ENCODE measurements around the gene PI4KA.

Gene PI4KA

GRCh38 chr22:20808844-20809243 is 49.8 kb downstream of the PI4KA start:
- Histone ChIP-seq H3K9ac (ENCODE audit: low read depth, low read length) (no peak overlapping the region), H3K36me3 (ENCODE audit: control insufficient read depth, insufficient read depth, low read length) (peaks cover 10% of the 10 kb centered on the region), H3K4me3 (ENCODE audit: low read depth, low read length) (no peak overlapping the region), H3K27me3 (ENCODE audit: control insufficient read depth, insufficient read depth, low read length) (no peaks in the 10 kb centered on the region), H3K4me1 (ENCODE audit: control insufficient read depth, insufficient read depth, low read length) (no peaks in the 10 kb centered on the region), H3K9me3 (ENCODE audit: control insufficient read depth, insufficient read depth, low read length) (no peaks in the 10 kb centered on the region)

- Histone ChIP-seq H3K9ac (ENCODE audit: low read depth, low read length) (no peak overlapping the region), H3K9me3 (ENCODE audit: control insufficient read depth, insufficient read depth, low read length) (no peaks in the 10 kb centered on the region), H3K4me3 (ENCODE audit: low read depth, low read length) (no peak overlapping the region), H3K27me3 (ENCODE audit: control insufficient read depth, insufficient read depth, low read length) (no peaks in the 10 kb centered on the region), H3K4me1 (ENCODE audit: control insufficient read depth, insufficient read depth, low read length) (no peaks in the 10 kb centered on the region), H3K36me3 (ENCODE audit: control insufficient read depth, insufficient read depth, low read length) (peaks cover 18% of the 10 kb centered on the region)
Observed at GRCh38 chr22:20807315-20807752, 51.3 kb downstream of the PI4KA start.

- H3K4me1 ChIP-seq (ENCODE audit: control insufficient read depth, insufficient read depth, low read length), result no peaks in the 10 kb centered on the region
- H3K9me3 ChIP-seq (ENCODE audit: control insufficient read depth, insufficient read depth, low read length), result no peaks in the 10 kb centered on the region
- no peak overlapping the region for H3K9ac ChIP-seq (ENCODE audit: low read depth, low read length)
- H3K27me3 ChIP-seq (ENCODE audit: control insufficient read depth, insufficient read depth, low read length), result no peaks in the 10 kb centered on the region
- peaks cover 23% of the 10 kb centered on the region for H3K36me3 ChIP-seq (ENCODE audit: control insufficient read depth, insufficient read depth, low read length)
- no peak overlapping the region for H3K4me3 ChIP-seq (ENCODE audit: low read depth, low read length)
Observed at GRCh38 chr22:20805972-20806471, 52.6 kb downstream of the PI4KA start.

GRCh38 chr22:20804650-20805049 is 54.0 kb downstream of the PI4KA start:
- no peak overlapping the region for H3K9ac ChIP-seq (ENCODE audit: low read depth, low read length)
- no peaks in the 10 kb centered on the region for H3K9me3 ChIP-seq (ENCODE audit: control insufficient read depth, insufficient read depth, low read length)
- no peak overlapping the region for H3K4me3 ChIP-seq (ENCODE audit: low read depth, low read length)
- no peaks in the 10 kb centered on the region for H3K4me1 ChIP-seq (ENCODE audit: control insufficient read depth, insufficient read depth, low read length)
- no peaks in the 10 kb centered on the region for H3K27me3 ChIP-seq (ENCODE audit: control insufficient read depth, insufficient read depth, low read length)
- H3K36me3 ChIP-seq (ENCODE audit: control insufficient read depth, insufficient read depth, low read length), result peaks cover 23% of the 10 kb centered on the region

- Histone ChIP-seq H3K4me1 (ENCODE audit: control insufficient read depth, insufficient read depth, low read length) (no peaks in the 10 kb centered on the region), H3K9me3 (ENCODE audit: control insufficient read depth, insufficient read depth, low read length) (no peaks in the 10 kb centered on the region), H3K9ac (ENCODE audit: low read depth, low read length) (no peak overlapping the region), H3K27me3 (ENCODE audit: control insufficient read depth, insufficient read depth, low read length) (no peaks in the 10 kb centered on the region), H3K4me3 (ENCODE audit: low read depth, low read length) (no peak overlapping the region), H3K36me3 (ENCODE audit: control insufficient read depth, insufficient read depth, low read length) (peaks cover 26% of the 10 kb centered on the region)
Observed at GRCh38 chr22:20803696-20804324, 54.8 kb downstream of the PI4KA start.

- H3K4me3 ChIP-seq (ENCODE audit: low read depth, low read length), result no peak overlapping the region
- no peak overlapping the region for H3K9ac ChIP-seq (ENCODE audit: low read depth, low read length)
Observed at GRCh38 chr22:20802922-20803553, 55.6 kb downstream of the PI4KA start.

GRCh38 chr22:20802452-20802851 is 56.2 kb downstream of the PI4KA start:
- Histone ChIP-seq H3K9me3 (ENCODE audit: control insufficient read depth, insufficient read depth, low read length) (no peaks in the 10 kb centered on the region), H3K4me1 (ENCODE audit: control insufficient read depth, insufficient read depth, low read length) (no peaks in the 10 kb centered on the region), H3K36me3 (ENCODE audit: control insufficient read depth, insufficient read depth, low read length) (peaks cover 27% of the 10 kb centered on the region), H3K27me3 (ENCODE audit: control insufficient read depth, insufficient read depth, low read length) (no peaks in the 10 kb centered on the region), H3K9ac (ENCODE audit: low read depth, low read length) (no peak overlapping the region), H3K4me3 (ENCODE audit: low read depth, low read length) (no peak overlapping the region)

More at GRCh38 chr22:20802922-20803553, 55.6 kb downstream of the PI4KA start:
- H3K27me3 ChIP-seq (ENCODE audit: control insufficient read depth, insufficient read depth, low read length), result no peaks in the 10 kb centered on the region
- no peaks in the 10 kb centered on the region for H3K4me1 ChIP-seq (ENCODE audit: control insufficient read depth, insufficient read depth, low read length)
- no peaks in the 10 kb centered on the region for H3K9me3 ChIP-seq (ENCODE audit: control insufficient read depth, insufficient read depth, low read length)
- peaks cover 26% of the 10 kb centered on the region for H3K36me3 ChIP-seq (ENCODE audit: control insufficient read depth, insufficient read depth, low read length)

GRCh38 chr22:20799449-20799848 is 59.2 kb downstream of the PI4KA start:
- peaks cover 27% of the 10 kb centered on the region for H3K36me3 ChIP-seq (ENCODE audit: control insufficient read depth, insufficient read depth, low read length)
- H3K4me3 ChIP-seq (ENCODE audit: low read depth, low read length), result no peak overlapping the region
- no peaks in the 10 kb centered on the region for H3K4me1 ChIP-seq (ENCODE audit: control insufficient read depth, insufficient read depth, low read length)
- no peaks in the 10 kb centered on the region for H3K9me3 ChIP-seq (ENCODE audit: control insufficient read depth, insufficient read depth, low read length)
- H3K9ac ChIP-seq (ENCODE audit: low read depth, low read length), result no peak overlapping the region
- H3K27me3 ChIP-seq (ENCODE audit: control insufficient read depth, insufficient read depth, low read length), result no peaks in the 10 kb centered on the region

GRCh38 chr22:20798974-20799373 is 59.6 kb downstream of the PI4KA start:
- Histone ChIP-seq H3K9me3 (ENCODE audit: control insufficient read depth, insufficient read depth, low read length) (no peaks in the 10 kb centered on the region), H3K4me3 (ENCODE audit: low read depth, low read length) (no peak overlapping the region), H3K36me3 (ENCODE audit: control insufficient read depth, insufficient read depth, low read length) (peaks cover 26% of the 10 kb centered on the region), H3K9ac (ENCODE audit: low read depth, low read length) (no peak overlapping the region), H3K27me3 (ENCODE audit: control insufficient read depth, insufficient read depth, low read length) (no peaks in the 10 kb centered on the region), H3K4me1 (ENCODE audit: control insufficient read depth, insufficient read depth, low read length) (no peaks in the 10 kb centered on the region)

GRCh38 chr22:20798218-20798617 is 60.4 kb downstream of the PI4KA start:
- Histone ChIP-seq H3K27me3 (ENCODE audit: control insufficient read depth, insufficient read depth, low read length) (no peaks in the 10 kb centered on the region), H3K36me3 (ENCODE audit: control insufficient read depth, insufficient read depth, low read length) (peaks cover 21% of the 10 kb centered on the region), H3K4me1 (ENCODE audit: control insufficient read depth, insufficient read depth, low read length) (no peaks in the 10 kb centered on the region), H3K9ac (ENCODE audit: low read depth, low read length) (no peak overlapping the region), H3K4me3 (ENCODE audit: low read depth, low read length) (no peak overlapping the region), H3K9me3 (ENCODE audit: control insufficient read depth, insufficient read depth, low read length) (no peaks in the 10 kb centered on the region)

- Histone ChIP-seq H3K9ac (ENCODE audit: low read depth, low read length) (no peak overlapping the region), H3K4me3 (ENCODE audit: low read depth, low read length) (no peak overlapping the region), H3K4me1 (ENCODE audit: control insufficient read depth, insufficient read depth, low read length) (no peaks in the 10 kb centered on the region), H3K9me3 (ENCODE audit: control insufficient read depth, insufficient read depth, low read length) (no peaks in the 10 kb centered on the region), H3K27me3 (ENCODE audit: control insufficient read depth, insufficient read depth, low read length) (no peaks in the 10 kb centered on the region), H3K36me3 (ENCODE audit: control insufficient read depth, insufficient read depth, low read length) (peaks cover 14% of the 10 kb centered on the region)
Observed at GRCh38 chr22:20796731-20797130, 61.9 kb downstream of the PI4KA start.

All from iPS-15b (cell line).